ENCODE results near the gene COL5A2.

Gene COL5A2
- total RNA-seq, result 0.26 to 1.4 (median 0.86) reads per million in 3 donors

GRCh38 chr2:189179570-189179950 is at the start of gene COL5A2:
Gene COL5A2, minus strand, starts transcription at chr2:189179761. Its CDS starts 157 bp downstream, at chr2:189179604.
- H3K4me3 ChIP-seq (ENCODE audit: insufficient read depth, low read depth, low read length, poor library complexity, severe bottlenecking), result no peak within 1 kb of the TSS
- H3K4me1 ChIP-seq (ENCODE audit: control insufficient read depth, insufficient read depth, low read length, poor library complexity, severe bottlenecking), result no peaks in the 10 kb centered on the region
- no peaks in the 10 kb centered on the region for H3K9me3 ChIP-seq (ENCODE audit: control insufficient read depth, low read length)
- no peak within 1 kb of the TSS for H3K27ac ChIP-seq (ENCODE audit: insufficient read depth, low read length, poor library complexity, severe bottlenecking)
- no peaks in the 10 kb centered on the region for H3K27me3 ChIP-seq (replicated peaks; ENCODE audit: control insufficient read depth, insufficient read depth, low read length, poor library complexity, severe bottlenecking)
- DNase-seq, result no peak
- H3K36me3 ChIP-seq (ENCODE audit: control insufficient read depth, insufficient read depth, low read length), result no peaks in the 10 kb centered on the region

- no peaks in the 10 kb centered on the region for H3K36me3 ChIP-seq (ENCODE audit: control insufficient read depth, insufficient read depth, low read length)
- no peak overlapping the region for H3K27ac ChIP-seq (ENCODE audit: insufficient read depth, low read length, poor library complexity, severe bottlenecking)
- H3K9me3 ChIP-seq (ENCODE audit: control insufficient read depth, low read length), result no peaks in the 10 kb centered on the region
- no peak for DNase-seq
- no peaks in the 10 kb centered on the region for H3K27me3 ChIP-seq (replicated peaks; ENCODE audit: control insufficient read depth, insufficient read depth, low read length, poor library complexity, severe bottlenecking)
- no peak overlapping the region for H3K4me3 ChIP-seq (ENCODE audit: insufficient read depth, low read depth, low read length, poor library complexity, severe bottlenecking)
- H3K4me1 ChIP-seq (ENCODE audit: control insufficient read depth, insufficient read depth, low read length, poor library complexity, severe bottlenecking), result no peaks in the 10 kb centered on the region
These were observed 46.5 kb upstream of the COL5A2 start for GRCh38 chr2:189226017-189226416.

- no peaks in the 10 kb centered on the region for H3K4me1 ChIP-seq (ENCODE audit: control insufficient read depth, insufficient read depth, low read length, poor library complexity, severe bottlenecking)
- no peaks in the 10 kb centered on the region for H3K36me3 ChIP-seq (ENCODE audit: control insufficient read depth, insufficient read depth, low read length)
- DNase-seq, result no peak
- no peak overlapping the region for H3K4me3 ChIP-seq (ENCODE audit: insufficient read depth, low read depth, low read length, poor library complexity, severe bottlenecking)
- no peak overlapping the region for H3K27ac ChIP-seq (ENCODE audit: insufficient read depth, low read length, poor library complexity, severe bottlenecking)
- no peaks in the 10 kb centered on the region for H3K9me3 ChIP-seq (ENCODE audit: control insufficient read depth, low read length)
- H3K27me3 ChIP-seq (replicated peaks; ENCODE audit: control insufficient read depth, insufficient read depth, low read length, poor library complexity, severe bottlenecking), result no peaks in the 10 kb centered on the region
These were observed 45.5 kb upstream of the COL5A2 start for GRCh38 chr2:189225032-189225431.

- Histone ChIP-seq H3K4me3 (ENCODE audit: insufficient read depth, low read depth, low read length, poor library complexity, severe bottlenecking) (no peak overlapping the region), H3K9me3 (ENCODE audit: control insufficient read depth, low read length) (no peaks in the 10 kb centered on the region), H3K27ac (ENCODE audit: insufficient read depth, low read length, poor library complexity, severe bottlenecking) (no peak overlapping the region), H3K27me3 (replicated peaks; ENCODE audit: control insufficient read depth, insufficient read depth, low read length, poor library complexity, severe bottlenecking) (no peaks in the 10 kb centered on the region), H3K36me3 (ENCODE audit: control insufficient read depth, insufficient read depth, low read length) (no peaks in the 10 kb centered on the region), H3K4me1 (ENCODE audit: control insufficient read depth, insufficient read depth, low read length, poor library complexity, severe bottlenecking) (no peaks in the 10 kb centered on the region)
- DNase-seq, result no peak
These were observed 43.0 kb upstream of the COL5A2 start for GRCh38 chr2:189222468-189223105.

- Histone ChIP-seq H3K4me3 (ENCODE audit: insufficient read depth, low read depth, low read length, poor library complexity, severe bottlenecking) (no peak overlapping the region), H3K36me3 (ENCODE audit: control insufficient read depth, insufficient read depth, low read length) (no peaks in the 10 kb centered on the region), H3K27me3 (replicated peaks; ENCODE audit: control insufficient read depth, insufficient read depth, low read length, poor library complexity, severe bottlenecking) (no peaks in the 10 kb centered on the region), H3K27ac (ENCODE audit: insufficient read depth, low read length, poor library complexity, severe bottlenecking) (no peak overlapping the region), H3K4me1 (ENCODE audit: control insufficient read depth, insufficient read depth, low read length, poor library complexity, severe bottlenecking) (no peaks in the 10 kb centered on the region), H3K9me3 (ENCODE audit: control insufficient read depth, low read length) (no peaks in the 10 kb centered on the region)
- DNase-seq, result no peak
These were observed 42.4 kb upstream of the COL5A2 start for GRCh38 chr2:189221811-189222467.

- Histone ChIP-seq H3K27me3 (replicated peaks; ENCODE audit: control insufficient read depth, insufficient read depth, low read length, poor library complexity, severe bottlenecking) (no peaks in the 10 kb centered on the region), H3K4me3 (ENCODE audit: insufficient read depth, low read depth, low read length, poor library complexity, severe bottlenecking) (no peak overlapping the region)
These were observed 38.7 kb upstream of the COL5A2 start for GRCh38 chr2:189218236-189218635.

GRCh38 chr2:189217541-189217940 is 38.0 kb upstream of the COL5A2 start:
- no peaks in the 10 kb centered on the region for H3K27me3 ChIP-seq (replicated peaks; ENCODE audit: control insufficient read depth, insufficient read depth, low read length, poor library complexity, severe bottlenecking)
- H3K9me3 ChIP-seq (ENCODE audit: control insufficient read depth, low read length), result no peaks in the 10 kb centered on the region
- no peak overlapping the region for H3K4me3 ChIP-seq (ENCODE audit: insufficient read depth, low read depth, low read length, poor library complexity, severe bottlenecking)
- DNase-seq, result no peak
- no peaks in the 10 kb centered on the region for H3K36me3 ChIP-seq (ENCODE audit: control insufficient read depth, insufficient read depth, low read length)
- no peaks in the 10 kb centered on the region for H3K4me1 ChIP-seq (ENCODE audit: control insufficient read depth, insufficient read depth, low read length, poor library complexity, severe bottlenecking)
- H3K27ac ChIP-seq (ENCODE audit: insufficient read depth, low read length, poor library complexity, severe bottlenecking), result no peak overlapping the region

More at GRCh38 chr2:189218236-189218635, 38.7 kb upstream of the COL5A2 start:
- H3K9me3 ChIP-seq (ENCODE audit: control insufficient read depth, low read length), result no peaks in the 10 kb centered on the region
- H3K36me3 ChIP-seq (ENCODE audit: control insufficient read depth, insufficient read depth, low read length), result no peaks in the 10 kb centered on the region
- DNase-seq, result no peak
- H3K27ac ChIP-seq (ENCODE audit: insufficient read depth, low read length, poor library complexity, severe bottlenecking), result no peak overlapping the region
- H3K4me1 ChIP-seq (ENCODE audit: control insufficient read depth, insufficient read depth, low read length, poor library complexity, severe bottlenecking), result no peaks in the 10 kb centered on the region

- no peak overlapping the region for H3K4me3 ChIP-seq (ENCODE audit: insufficient read depth, low read depth, low read length, poor library complexity, severe bottlenecking)
- no peak overlapping the region for H3K27ac ChIP-seq (ENCODE audit: insufficient read depth, low read length, poor library complexity, severe bottlenecking)
- no peaks in the 10 kb centered on the region for H3K27me3 ChIP-seq (replicated peaks; ENCODE audit: control insufficient read depth, insufficient read depth, low read length, poor library complexity, severe bottlenecking)
- H3K9me3 ChIP-seq (ENCODE audit: control insufficient read depth, low read length), result no peaks in the 10 kb centered on the region
- no peaks in the 10 kb centered on the region for H3K4me1 ChIP-seq (ENCODE audit: control insufficient read depth, insufficient read depth, low read length, poor library complexity, severe bottlenecking)
- H3K36me3 ChIP-seq (ENCODE audit: control insufficient read depth, insufficient read depth, low read length), result no peaks in the 10 kb centered on the region
- no peak for DNase-seq
These were observed 37.5 kb upstream of the COL5A2 start for GRCh38 chr2:189217051-189217450.

- H3K36me3 ChIP-seq (ENCODE audit: control insufficient read depth, insufficient read depth, low read length), result no peaks in the 10 kb centered on the region
- no peak overlapping the region for H3K27ac ChIP-seq (ENCODE audit: insufficient read depth, low read length, poor library complexity, severe bottlenecking)
- DNase-seq, result no peak
- no peak overlapping the region for H3K4me3 ChIP-seq (ENCODE audit: insufficient read depth, low read depth, low read length, poor library complexity, severe bottlenecking)
- no peaks in the 10 kb centered on the region for H3K27me3 ChIP-seq (replicated peaks; ENCODE audit: control insufficient read depth, insufficient read depth, low read length, poor library complexity, severe bottlenecking)
- no peaks in the 10 kb centered on the region for H3K9me3 ChIP-seq (ENCODE audit: control insufficient read depth, low read length)
- H3K4me1 ChIP-seq (ENCODE audit: control insufficient read depth, insufficient read depth, low read length, poor library complexity, severe bottlenecking), result no peaks in the 10 kb centered on the region
These were observed 34.9 kb upstream of the COL5A2 start for GRCh38 chr2:189214484-189214883.

GRCh38 chr2:189213250-189213649 is 33.7 kb upstream of the COL5A2 start:
- Histone ChIP-seq H3K27me3 (replicated peaks; ENCODE audit: control insufficient read depth, insufficient read depth, low read length, poor library complexity, severe bottlenecking) (no peaks in the 10 kb centered on the region), H3K4me1 (ENCODE audit: control insufficient read depth, insufficient read depth, low read length, poor library complexity, severe bottlenecking) (no peaks in the 10 kb centered on the region), H3K36me3 (ENCODE audit: control insufficient read depth, insufficient read depth, low read length) (no peaks in the 10 kb centered on the region), H3K27ac (ENCODE audit: insufficient read depth, low read length, poor library complexity, severe bottlenecking) (no peak overlapping the region), H3K4me3 (ENCODE audit: insufficient read depth, low read depth, low read length, poor library complexity, severe bottlenecking) (no peak overlapping the region), H3K9me3 (ENCODE audit: control insufficient read depth, low read length) (no peaks in the 10 kb centered on the region)
- no peak for DNase-seq

Measured in effector memory CD4-positive, alpha-beta T cell (primary cell).